COR-L47 (cell line): Measurements from ENCODE around the gene KDM4C.
"Not testable (repeated sequence)": the region's sequence is repeated elsewhere in the genome, so short reads cannot be mapped to it uniquely, and the experiment has no call there.

Source experiments
- DNase-seq: peaks from one replicate; lab custom pipeline; 2025; lab: John Stamatoyannopoulos, UW

Gene KDM4C

GRCh38 chr9:6975198-6975597 is 217.4 kb downstream of the KDM4C start:
- DNase-seq: no peak

GRCh38 chr9:6977761-6978160 is 220.0 kb downstream of the KDM4C start:
- no peak for DNase-seq

GRCh38 chr9:6978591-6978990 is 220.8 kb downstream of the KDM4C start:
- no peak for DNase-seq

GRCh38 chr9:6984941-6985578 is 227.3 kb downstream of the KDM4C start:
- DNase-seq: no peak

- DNase-seq: no peak
Measured at GRCh38 chr9:6986141-6986815, 228.5 kb downstream of the KDM4C start.

- DNase-seq: no peak
Measured at GRCh38 chr9:6987381-6987780, 229.6 kb downstream of the KDM4C start.

GRCh38 chr9:6991418-6991817 is 233.6 kb downstream of the KDM4C start:
- DNase-seq: no peak

GRCh38 chr9:6996061-6996854 is 238.5 kb downstream of the KDM4C start:
- no peak for DNase-seq

- no peak for DNase-seq
Measured at GRCh38 chr9:6997330-6997729, 239.6 kb downstream of the KDM4C start.

GRCh38 chr9:6999794-7000193 is 242.0 kb downstream of the KDM4C start:
- DNase-seq: no peak

- no peak for DNase-seq
Measured at GRCh38 chr9:7001571-7001970, 243.8 kb downstream of the KDM4C start.

GRCh38 chr9:7003861-7004260 is 246.1 kb downstream of the KDM4C start:
- no peak for DNase-seq

GRCh38 chr9:7006417-7006816 is 248.6 kb downstream of the KDM4C start:
- DNase-seq: no peak

- DNase-seq: no peak
Measured at GRCh38 chr9:7008411-7008810, 250.6 kb downstream of the KDM4C start.

GRCh38 chr9:7009065-7009464 is 251.3 kb downstream of the KDM4C start:
- no peak for DNase-seq

GRCh38 chr9:7011395-7012067 is 253.8 kb downstream of the KDM4C start:
- DNase-seq: no peak

- DNase-seq: no peak
Measured at GRCh38 chr9:7027996-7028395, 270.2 kb downstream of the KDM4C start.

- DNase-seq: no peak
Measured at GRCh38 chr9:7028591-7028990, 270.8 kb downstream of the KDM4C start.

GRCh38 chr9:7030943-7031342 is 273.2 kb downstream of the KDM4C start:
- not testable (repeated sequence) for DNase-seq

- DNase-seq: no peak
Measured at GRCh38 chr9:7033076-7034045, 275.6 kb downstream of the KDM4C start.

- no peak for DNase-seq
Measured at GRCh38 chr9:7037176-7037575, 279.4 kb downstream of the KDM4C start.
